Esophagus (tissue), 2 donors: Measurements from ENCODE around the gene NSMCE1. TPM values are rescaled to one million over a fixed set of nuclear protein-coding genes. Genes with fewer than 3 reads are reported as not detected.
A peak's percentile ranks its signal among the peaks of the same experiment; 100 is the strongest.
"Not testable (repeated sequence)": the region's sequence is repeated elsewhere in the genome, so short reads cannot be mapped to it uniquely, and the experiment has no call there.

Experiments
- H3K27ac ChIP-seq, 2 donors: one replicate each; pipeline ENCODE4 v1.5.1; 2013; ENCODE audit warnings: low read depth in 2 of 2, mild to moderate bottlenecking in 2 of 2, inconsistent platforms in 1 of 2, low read length in 1 of 2, moderate library complexity in 1 of 2
- H3K27me3 ChIP-seq, 2 donors: one replicate each; pipeline ENCODE4 v1.6.1; 2013; ENCODE audit warnings: low read length in 2 of 2, control low read depth in 1 of 2, mild to moderate bottlenecking in 1 of 2; ENCODE audit not compliant: insufficient read depth in 2 of 2, control insufficient read depth in 1 of 2
- H3K36me3 ChIP-seq, 2 donors: one replicate each; pipeline ENCODE4 v1.6.1; 2013; ENCODE audit warnings: low read length in 1 of 2; ENCODE audit not compliant: control insufficient read depth in 2 of 2, insufficient read depth in 2 of 2
- H3K4me1 ChIP-seq, 2 donors: one replicate each; pipeline ENCODE4 v1.6.1; 2013; ENCODE audit warnings: low read length in 1 of 2; ENCODE audit not compliant: control insufficient read depth in 2 of 2, insufficient read depth in 2 of 2
- H3K4me3 ChIP-seq, 2 donors: one replicate each; pipeline ENCODE4 v1.5.1; 2013; ENCODE audit warnings: low read length in 2 of 2, mild to moderate bottlenecking in 2 of 2, low read depth in 1 of 2, moderate library complexity in 1 of 2
- H3K9me3 ChIP-seq, 2 donors: one replicate each; pipeline ENCODE4 v1.6.1; 2013; ENCODE audit warnings: mild to moderate bottlenecking in 2 of 2, low read depth in 1 of 2, low read length in 1 of 2, moderate library complexity in 1 of 2; ENCODE audit not compliant: control insufficient read depth in 2 of 2, insufficient read depth in 1 of 2
- WGBS, 2 donors: extraction: QIAGEN DNeasy Blood & Tissue Kit; methylation state at CpG; one replicate each; pipeline ENCODE4 v1.1.7; 2013; 5-methylcytosine and 5-hydroxymethylcytosine counted together
- polyA plus RNA-seq, 2 donors: library from polyadenylated mRNA; stranded (reverse); fragments of 200-250 nt; gene quantifications; one replicate each; pipeline ENCODE4 v1.2.3, GENCODE V29; 2013
- donor health status: healthy with polysubstance abuse.
- donor health status: Bipolar disorder and iron deficiency.

The NSMCE1 gene
- polyA plus RNA-seq, 2 donors, result 29.0 to 47.1 TPM

GRCh38 chr16:27288313-27288712 is 19.7 kb upstream of the NSMCE1 start:
- H3K27ac ChIP-seq, H3K27me3 ChIP-seq: not testable (repeated sequence)
- WGBS, 2 donors, result 90 to 95% methylated on average over 6 of the region's 6 CpGs

GRCh38 chr16:27287887-27288286 is 19.3 kb upstream of the NSMCE1 start:
- 86 to 90% methylated on average over 11 of the region's 11 CpGs for WGBS, 2 donors
- peaks cover 2 to 6% of the 10 kb centered on the region in 2 donors for H3K4me1 ChIP-seq
- H3K4me3 ChIP-seq, result no peak overlapping the region
- H3K9me3 ChIP-seq, result no peaks in the 10 kb centered on the region
- no peaks in the 10 kb centered on the region for H3K27me3 ChIP-seq
- H3K36me3 ChIP-seq, result no peaks in the 10 kb centered on the region
- no peak overlapping the region for H3K27ac ChIP-seq

More at GRCh38 chr16:27288313-27288712, 19.7 kb upstream of the NSMCE1 start:
- H3K9me3 ChIP-seq, H3K4me1 ChIP-seq, H3K4me3 ChIP-seq, H3K36me3 ChIP-seq: not testable (repeated sequence)

- H3K27me3 ChIP-seq, result no peaks in the 10 kb centered on the region
- WGBS, 2 donors, result 96 to 97% methylated on average over 8 of the region's 8 CpGs
- H3K4me1 ChIP-seq, result peaks cover 2 to 6% of the 10 kb centered on the region in 2 donors
- no peaks in the 10 kb centered on the region for H3K36me3 ChIP-seq
- H3K4me3 ChIP-seq, result no peak overlapping the region
- no peak overlapping the region for H3K27ac ChIP-seq
- H3K9me3 ChIP-seq, result no peaks in the 10 kb centered on the region
Measured at GRCh38 chr16:27287051-27287811, 18.7 kb upstream of the NSMCE1 start.

GRCh38 chr16:27286451-27286850 is 17.9 kb upstream of the NSMCE1 start:
- Histone ChIP-seq H3K27me3 (no peaks in the 10 kb centered on the region), H3K36me3 (no peaks in the 10 kb centered on the region), H3K4me3 (no peak overlapping the region), H3K27ac (peak overlapping the region in 1 of 2 donors; percentile 43), H3K4me1 (peaks cover 2 to 6% of the 10 kb centered on the region in 2 donors), H3K9me3 (no peaks in the 10 kb centered on the region)
- 24 to 42% methylated on average over 4 of the region's 4 CpGs for WGBS, 2 donors

GRCh38 chr16:27285676-27286196 is 17.2 kb upstream of the NSMCE1 start:
- H3K4me3 ChIP-seq, result no peak overlapping the region
- H3K4me1 ChIP-seq, result peaks cover 2 to 6% of the 10 kb centered on the region in 2 donors
- no peaks in the 10 kb centered on the region for H3K36me3 ChIP-seq
- no peaks in the 10 kb centered on the region for H3K27me3 ChIP-seq
- no peaks in the 10 kb centered on the region for H3K9me3 ChIP-seq
- 81 to 83% methylated on average over 6 of the region's 6 CpGs for WGBS, 2 donors
- H3K27ac ChIP-seq, result no peak overlapping the region

- H3K4me1 ChIP-seq, result peaks cover 2 to 6% of the 10 kb centered on the region in 2 donors
- 82 to 86% methylated on average over 7 of the region's 7 CpGs for WGBS, 2 donors
- no peaks in the 10 kb centered on the region for H3K36me3 ChIP-seq
- H3K27me3 ChIP-seq, result no peaks in the 10 kb centered on the region
- H3K27ac ChIP-seq, result no peak overlapping the region
- no peaks in the 10 kb centered on the region for H3K9me3 ChIP-seq
- H3K4me3 ChIP-seq, result no peak overlapping the region
Measured at GRCh38 chr16:27284865-27285675, 16.5 kb upstream of the NSMCE1 start.

- H3K9me3 ChIP-seq, result no peaks in the 10 kb centered on the region
- no peak overlapping the region for H3K4me3 ChIP-seq
- peaks cover 0 to 4% of the 10 kb centered on the region in 2 donors for H3K4me1 ChIP-seq
- H3K36me3 ChIP-seq, result no peaks in the 10 kb centered on the region
- WGBS, 2 donors, result 72 to 75% methylated on average over 7 of the region's 7 CpGs
- H3K27me3 ChIP-seq, result no peaks in the 10 kb centered on the region
- no peak overlapping the region for H3K27ac ChIP-seq
Measured at GRCh38 chr16:27281243-27281642, 12.7 kb upstream of the NSMCE1 start.

GRCh38 chr16:27275394-27275793 is 6.8 kb upstream of the NSMCE1 start:
- Histone ChIP-seq H3K36me3 (no peaks in the 10 kb centered on the region), H3K27me3 (no peaks in the 10 kb centered on the region), H3K4me1 (no peaks in the 10 kb centered on the region), H3K4me3 (no peak overlapping the region), H3K9me3 (no peaks in the 10 kb centered on the region), H3K27ac (no peak overlapping the region)
- WGBS, 2 donors, result 81 to 93% methylated on average over 1 of the region's 1 CpG

GRCh38 chr16:27274424-27274874 is 5.9 kb upstream of the NSMCE1 start:
- not testable (repeated sequence) for H3K36me3 ChIP-seq, H3K27me3 ChIP-seq, H3K4me1 ChIP-seq, H3K27ac ChIP-seq, H3K4me3 ChIP-seq, H3K9me3 ChIP-seq
- 85 to 91% methylated on average over 7 of the region's 7 CpGs for WGBS, 2 donors
